ENCODE results near the gene TGFB2.

- TF ChIP-seq CTCF (IDR thresholded peaks at IDR 0.05) = no peak
- TF ChIP-seq NFATC4 (CRISPR knock-in tag; IDR thresholded peaks at IDR 0.05) = no peak
- TF ChIP-seq FOXK1 (CRISPR knock-in tag; IDR thresholded peaks at IDR 0.05) = no peak
- no peak for TF ChIP-seq NR3C1 (CRISPR knock-in tag; conservative IDR thresholded peaks at IDR 0.05; ENCODE audit: low read depth)
- TF ChIP-seq ATF6 (CRISPR knock-in tag; IDR thresholded peaks at IDR 0.05) = no peak
- no peak for TF ChIP-seq MYBL2 (CRISPR knock-in tag; IDR thresholded peaks at IDR 0.05)
- TF ChIP-seq ZNF263 (CRISPR knock-in tag; IDR thresholded peaks at IDR 0.05; ENCODE audit: low read depth) = no peak
- TF ChIP-seq KAT7 (CRISPR knock-in tag; IDR thresholded peaks at IDR 0.05; ENCODE audit: borderline replicate concordance) = no peak
- TF ChIP-seq ZNF532 (CRISPR knock-in tag; IDR thresholded peaks at IDR 0.05; ENCODE audit: borderline replicate concordance) = no peak
- no peak for TF ChIP-seq ETV6 (CRISPR knock-in tag; IDR thresholded peaks at IDR 0.05)
Observed at GRCh38 chr1:218301217-218301616, 43.9 kb upstream of the TGFB2 start.

Data from WTC11 (cell line).